Measurements from ENCODE around the gene SPDEF.

DNA sequence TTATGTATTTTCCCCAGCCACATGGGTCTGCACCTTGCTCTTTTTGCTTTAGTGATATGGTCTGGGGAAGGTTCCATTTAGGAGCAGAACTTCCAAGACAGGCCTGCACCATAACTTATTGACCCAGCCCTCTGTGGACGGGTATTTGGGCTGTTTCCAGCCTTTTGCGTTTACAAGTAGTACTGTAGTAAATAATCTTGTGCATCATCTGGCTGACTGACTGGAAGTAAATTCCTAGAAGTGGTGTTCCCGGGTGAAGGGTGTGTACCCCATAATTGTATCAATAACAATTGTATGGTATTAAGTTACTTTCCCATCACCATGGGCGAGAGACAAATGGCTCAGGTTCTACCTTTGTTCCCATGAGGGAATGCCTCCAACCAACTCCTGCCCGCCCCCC, 31.6 kb downstream of the SPDEF start:
- TF ChIP-seq, protein P1, sequence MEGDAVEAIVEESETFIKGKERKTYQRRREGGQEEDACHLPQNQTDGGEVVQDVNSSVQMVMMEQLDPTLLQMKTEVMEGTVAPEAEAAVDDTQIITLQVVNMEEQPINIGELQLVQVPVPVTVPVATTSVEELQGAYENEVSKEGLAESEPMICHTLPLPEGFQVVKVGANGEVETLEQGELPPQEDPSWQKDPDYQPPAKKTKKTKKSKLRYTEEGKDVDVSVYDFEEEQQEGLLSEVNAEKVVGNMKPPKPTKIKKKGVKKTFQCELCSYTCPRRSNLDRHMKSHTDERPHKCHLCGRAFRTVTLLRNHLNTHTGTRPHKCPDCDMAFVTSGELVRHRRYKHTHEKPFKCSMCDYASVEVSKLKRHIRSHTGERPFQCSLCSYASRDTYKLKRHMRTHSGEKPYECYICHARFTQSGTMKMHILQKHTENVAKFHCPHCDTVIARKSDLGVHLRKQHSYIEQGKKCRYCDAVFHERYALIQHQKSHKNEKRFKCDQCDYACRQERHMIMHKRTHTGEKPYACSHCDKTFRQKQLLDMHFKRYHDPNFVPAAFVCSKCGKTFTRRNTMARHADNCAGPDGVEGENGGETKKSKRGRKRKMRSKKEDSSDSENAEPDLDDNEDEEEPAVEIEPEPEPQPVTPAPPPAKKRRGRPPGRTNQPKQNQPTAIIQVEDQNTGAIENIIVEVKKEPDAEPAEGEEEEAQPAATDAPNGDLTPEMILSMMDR (IDR thresholded peaks at IDR 0.05; ENCODE audit: low read depth, low read length), result no peak
- TF ChIP-seq POLR2A (IDR thresholded peaks at IDR 0.05; ENCODE audit: extremely low read depth, insufficient read length) (no peak), MYC (IDR thresholded peaks at IDR 0.05; ENCODE audit: low read depth, low read length) (no peak)
- TF ChIP-seq, protein P2, sequence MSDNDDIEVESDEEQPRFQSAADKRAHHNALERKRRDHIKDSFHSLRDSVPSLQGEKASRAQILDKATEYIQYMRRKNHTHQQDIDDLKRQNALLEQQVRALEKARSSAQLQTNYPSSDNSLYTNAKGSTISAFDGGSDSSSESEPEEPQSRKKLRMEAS (IDR thresholded peaks at IDR 0.05; ENCODE audit: low read depth, low read length), result no peak
